ENCODE data around the gene APRT.
"Not testable (repeated sequence)": the region's sequence is repeated elsewhere in the genome, so short reads cannot be mapped to it uniquely, and the experiment has no call there.

Gene APRT

GRCh38 chr16:88826070-88826840 lies 14.5 kb upstream of the APRT start:
- no peak for DNase-seq (ENCODE audit: low read depth, low spot score)
- H3K4me3 ChIP-seq (ENCODE audit: low read length), result no peak overlapping the region

GRCh38 chr16:88825146-88825545 lies 13.4 kb upstream of the APRT start:
- no peak overlapping the region for H3K4me3 ChIP-seq (ENCODE audit: low read length)
- no peak for DNase-seq (ENCODE audit: low read depth, low spot score)

DNA sequence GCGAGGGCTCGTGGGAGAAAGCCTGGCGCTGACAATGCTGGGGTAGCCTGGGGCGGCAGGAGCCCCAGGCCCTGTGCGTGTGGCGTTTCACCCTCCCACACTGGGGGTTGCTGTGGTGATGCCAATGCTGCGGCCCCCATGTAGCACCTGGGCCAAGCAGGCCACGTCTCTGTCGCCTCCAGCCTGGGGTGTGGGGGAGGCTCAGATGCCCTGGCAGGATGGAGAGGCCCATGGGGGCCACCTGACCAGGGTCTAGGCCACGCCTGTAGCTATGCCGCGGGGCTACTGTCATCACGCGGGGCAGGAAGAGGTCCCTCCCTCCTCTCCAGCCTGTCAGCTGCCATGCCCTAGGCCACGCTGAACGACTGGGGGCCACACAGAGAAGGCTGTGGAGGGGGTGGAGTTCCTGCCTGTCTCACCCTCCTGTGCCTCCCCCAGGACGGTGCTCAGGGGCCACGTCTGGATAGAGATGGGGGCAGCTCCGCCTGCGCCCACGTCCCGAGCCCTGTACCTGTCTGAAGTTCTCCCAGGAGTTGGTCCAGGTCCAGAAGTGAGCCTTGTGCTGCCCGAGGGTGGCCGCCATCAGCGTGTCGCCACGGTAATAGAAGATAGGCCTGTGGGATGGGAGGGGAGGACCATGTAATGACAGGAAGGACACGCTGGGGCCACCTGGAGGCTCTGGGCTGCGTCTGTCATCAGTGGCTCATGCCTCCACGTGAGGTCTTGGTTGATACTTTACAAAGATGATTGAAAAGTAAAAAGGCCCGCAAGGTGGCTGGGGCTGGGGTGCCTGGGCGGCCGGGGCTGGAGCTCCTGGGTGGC lies 12.7 kb upstream of the APRT start:
- H3K4me3 ChIP-seq (ENCODE audit: low read length), result no peak overlapping the region
- no peak for DNase-seq (ENCODE audit: low read depth, low spot score)

DNA sequence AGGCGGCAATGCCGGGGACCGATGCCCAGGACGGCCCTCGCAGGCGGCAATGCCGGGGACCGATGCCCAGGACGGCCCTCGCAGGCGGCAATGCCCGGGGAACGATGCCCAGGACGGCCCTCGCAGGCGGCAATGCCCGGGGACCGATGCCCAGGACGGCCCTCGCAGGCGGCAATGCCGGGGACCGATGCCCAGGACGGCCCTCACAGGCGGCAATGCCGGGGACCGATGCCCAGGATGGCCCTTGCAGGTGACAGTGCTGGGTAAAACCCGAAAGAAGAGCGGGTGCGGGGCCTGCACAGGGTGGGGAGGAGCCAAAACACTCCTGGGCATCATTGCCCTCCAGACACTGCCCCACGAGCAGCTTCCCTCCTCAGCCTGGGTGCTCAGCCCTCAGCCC lies 11.9 kb upstream of the APRT start:
- not testable (repeated sequence) for H3K4me3 ChIP-seq (ENCODE audit: low read length); DNase-seq (ENCODE audit: low read depth, low spot score)

DNA sequence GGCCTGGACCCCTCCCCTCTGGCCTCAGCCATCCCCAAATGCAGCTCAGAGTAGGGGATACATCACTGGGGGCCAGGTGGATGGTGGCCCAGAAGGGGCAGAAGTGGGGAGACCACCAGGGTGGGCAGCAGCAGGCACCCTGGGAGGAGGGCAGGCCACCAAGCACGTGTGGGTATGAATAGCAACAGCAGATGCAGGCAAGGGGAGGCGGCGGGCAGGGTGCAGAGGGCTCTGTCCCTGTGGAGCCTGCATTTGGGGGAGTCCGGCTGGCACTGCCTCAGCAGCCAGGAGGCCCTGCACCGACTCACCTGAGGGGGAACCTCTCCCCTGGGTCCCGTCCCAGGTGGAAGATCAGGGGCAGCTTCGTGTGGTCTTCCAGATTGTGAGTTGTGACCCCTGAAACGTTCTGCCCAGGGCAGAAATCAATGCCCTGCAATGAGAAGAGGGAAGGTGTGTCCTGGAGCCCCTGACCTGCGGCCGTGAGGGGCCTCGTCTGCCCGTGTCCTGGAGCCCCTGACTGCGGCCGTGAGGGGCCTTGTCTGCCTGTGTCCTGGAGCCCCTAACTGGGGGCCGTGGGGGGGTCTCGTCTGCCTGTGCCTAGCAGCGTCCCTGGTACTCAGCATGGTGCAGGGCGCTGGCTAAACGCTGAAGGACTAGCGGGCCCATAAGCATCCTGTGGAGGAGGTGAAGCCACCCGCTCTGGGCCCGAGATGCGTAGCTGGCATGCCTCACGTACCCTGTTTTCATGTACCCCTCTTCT lies 10.7 kb upstream of the APRT start:
- DNase-seq (ENCODE audit: low read depth, low spot score), result no peak
- H3K4me3 ChIP-seq (ENCODE audit: low read length), result no peak overlapping the region

DNA sequence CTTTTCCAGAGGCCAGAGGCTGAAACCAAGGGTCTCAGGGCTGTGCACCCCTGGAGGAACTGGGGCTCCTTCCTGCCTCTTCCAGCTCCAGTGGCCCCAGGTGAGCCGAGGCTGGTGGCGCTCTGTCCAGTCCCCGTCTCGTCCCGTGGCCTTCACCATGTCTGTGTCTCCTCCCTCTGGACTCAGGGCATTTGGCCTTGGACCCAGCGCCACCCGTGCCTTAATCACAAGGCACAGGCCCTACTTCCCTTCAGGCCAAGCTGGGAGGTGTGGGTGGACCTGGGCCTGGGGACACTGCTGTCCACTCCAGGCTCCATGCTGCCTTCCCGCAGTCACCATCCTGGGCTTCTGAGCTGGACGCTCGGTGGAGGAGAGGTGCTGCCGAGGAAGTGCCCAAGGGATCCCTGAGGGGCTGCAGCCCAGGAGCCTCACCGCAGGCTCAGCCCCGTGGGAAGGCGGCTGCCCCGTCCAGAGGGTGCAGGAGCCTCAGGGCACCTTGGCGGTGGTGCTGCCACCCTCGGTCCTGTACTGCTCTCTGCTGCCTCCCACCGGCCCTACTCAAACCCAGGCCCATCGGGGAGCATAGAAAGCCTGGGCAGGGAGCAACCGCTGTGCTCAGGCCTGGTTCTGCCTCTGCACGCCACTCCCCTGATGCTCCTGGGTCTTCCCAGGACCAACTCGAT lies 9.6 kb upstream of the APRT start:
- H3K4me3 ChIP-seq (ENCODE audit: low read length), result no peak overlapping the region
- no peak for DNase-seq (ENCODE audit: low read depth, low spot score)

DNA sequence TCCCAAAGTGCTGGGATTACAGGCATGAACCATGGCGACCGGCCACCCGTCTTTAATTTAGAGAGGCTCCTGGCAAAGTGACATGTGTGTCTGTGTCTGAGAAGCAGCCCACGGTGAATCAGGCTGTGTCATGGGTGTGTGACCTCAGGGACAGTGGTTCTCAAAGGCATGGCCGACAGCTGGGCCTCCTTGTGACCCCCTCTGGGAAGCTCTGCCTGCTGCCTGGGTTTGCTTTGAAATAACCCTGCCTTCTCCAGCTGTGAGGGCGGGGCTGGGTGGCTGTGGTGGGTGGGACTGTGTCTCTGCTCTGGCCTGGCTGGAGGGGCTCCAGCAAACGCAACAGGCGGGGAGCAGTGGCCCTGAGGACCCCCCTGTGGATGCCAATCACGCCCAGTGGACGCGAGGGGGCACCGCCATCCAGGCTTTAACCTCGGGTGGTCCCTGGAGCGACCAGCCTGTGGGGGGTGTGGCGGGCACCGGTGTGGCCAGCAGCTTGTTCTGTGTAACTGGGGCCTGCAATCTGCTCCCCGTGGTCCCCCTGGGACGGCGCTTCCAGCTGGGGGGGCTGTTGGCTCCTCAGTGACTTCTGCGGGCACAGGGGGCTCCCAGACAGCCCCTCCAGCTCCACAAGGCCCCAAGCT lies 8.8 kb upstream of the APRT start:
- DNase-seq (ENCODE audit: low read depth, low spot score), result no peak
- no peak overlapping the region for H3K4me3 ChIP-seq (ENCODE audit: low read length)

DNA sequence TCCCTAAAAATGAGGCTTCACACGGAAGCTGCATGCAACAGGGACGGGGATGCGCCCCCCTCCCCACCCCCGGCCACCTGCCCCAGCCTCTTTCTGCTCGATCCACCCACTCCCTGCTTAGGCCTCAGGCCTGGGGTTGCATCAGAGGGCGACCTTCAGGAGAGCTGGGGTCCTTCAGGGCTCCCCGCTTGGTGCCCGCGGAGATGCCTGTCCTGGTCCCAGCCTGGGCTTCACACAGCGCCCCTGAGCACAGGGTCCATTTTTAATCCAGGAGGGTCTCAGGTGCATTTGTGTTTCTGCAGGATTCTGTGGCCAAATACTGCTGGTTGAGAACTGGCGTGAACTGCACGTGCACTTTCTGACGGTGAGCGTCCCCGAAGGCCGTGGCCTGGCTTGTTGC lies 7.4 kb upstream of the APRT start:
- no peak for DNase-seq (ENCODE audit: low read depth, low spot score)
- H3K4me3 ChIP-seq (ENCODE audit: low read length), result no peak overlapping the region

- H3K4me3 ChIP-seq (ENCODE audit: low read length), result no peak overlapping the region
- no peak for DNase-seq (ENCODE audit: low read depth, low spot score)
Measured at GRCh38 chr16:88818575-88818874, 6.8 kb upstream of the APRT start.

GRCh38 chr16:88817785-88818574 lies 6.3 kb upstream of the APRT start:
- no peak for DNase-seq (ENCODE audit: low read depth, low spot score)
- no peak overlapping the region for H3K4me3 ChIP-seq (ENCODE audit: low read length)

- no peak overlapping the region for H3K4me3 ChIP-seq (ENCODE audit: low read length)
- no peak for DNase-seq (ENCODE audit: low read depth, low spot score)
Measured at GRCh38 chr16:88816736-88817535, 5.2 kb upstream of the APRT start.

DNA sequence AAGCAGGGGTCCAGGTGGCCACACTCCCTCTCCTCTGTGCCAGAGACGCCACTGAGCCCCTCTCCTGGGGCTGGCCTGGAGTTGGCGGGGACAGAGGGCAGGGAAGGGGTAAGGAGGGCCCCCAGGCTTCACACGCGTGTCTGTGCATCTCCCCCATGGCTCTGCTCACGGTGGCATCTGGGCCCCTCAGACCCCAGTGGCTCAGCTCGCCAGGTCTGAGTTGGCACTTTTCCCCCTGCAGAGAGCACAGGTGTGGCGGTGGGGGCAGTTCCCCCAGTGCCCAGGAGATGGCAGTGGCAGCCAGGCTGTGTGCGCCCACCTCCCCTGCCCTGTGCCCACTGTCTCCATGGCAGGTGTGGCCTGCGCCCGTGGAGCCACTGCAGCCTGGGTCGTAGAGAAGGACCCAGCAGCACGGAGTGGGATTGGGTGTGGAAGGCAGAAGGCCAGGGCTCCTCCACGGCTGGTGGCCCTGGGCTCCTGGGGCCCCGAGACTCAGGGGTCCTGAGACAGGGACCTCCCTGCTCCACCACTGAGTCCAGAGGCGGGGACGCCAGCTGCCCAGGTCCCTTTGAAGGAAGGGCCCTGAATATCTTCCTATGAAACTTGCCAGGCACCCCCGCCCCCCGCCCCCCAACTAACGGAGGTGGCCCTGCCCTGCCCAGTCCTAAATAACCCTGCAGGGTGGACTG lies 4.3 kb upstream of the APRT start:
- no peak overlapping the region for H3K4me3 ChIP-seq (ENCODE audit: low read length)
- peak; percentile 28 for DNase-seq (ENCODE audit: low read depth, low spot score)

GRCh38 chr16:88815227-88815626 lies 3.5 kb upstream of the APRT start:
- no peak overlapping the region for H3K4me3 ChIP-seq (ENCODE audit: low read length)
- DNase-seq (ENCODE audit: low read depth, low spot score), result no peak

DNA sequence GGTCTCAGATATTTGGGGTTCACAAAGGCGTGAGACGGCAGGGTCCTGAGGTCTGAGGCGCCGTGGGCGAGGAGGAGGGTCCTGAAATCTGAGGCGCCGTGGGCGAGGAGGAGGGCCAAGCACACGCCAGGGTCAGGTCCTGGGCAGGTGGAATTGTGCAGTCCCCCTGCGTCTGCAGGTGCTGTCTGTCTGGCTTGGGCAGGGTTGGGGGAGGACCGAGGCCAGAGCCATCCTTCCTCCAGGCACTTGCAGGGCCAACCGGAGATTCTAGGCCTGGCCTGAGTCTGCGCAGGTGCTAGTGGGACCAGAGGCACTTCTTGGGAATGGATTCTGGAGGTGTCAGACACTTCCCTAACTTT lies 2.4 kb upstream of the APRT start:
- no peak overlapping the region for H3K4me3 ChIP-seq (ENCODE audit: low read length)
- DNase-seq (ENCODE audit: low read depth, low spot score), result no peak

- H3K4me3 ChIP-seq (ENCODE audit: low read length), result no peak overlapping the region
- no peak for DNase-seq (ENCODE audit: low read depth, low spot score)
Measured at GRCh38 chr16:88813269-88814143, 1.8 kb upstream of the APRT start.
